GM12891 (cell line): Measurements from ENCODE around the gene EPHA1.

Source experiments
- POLR2A ChIP-seq: IDR thresholded peaks from 2 replicates; pipeline ENCODE4 v1.6.1; 2011; ENCODE audit warnings: low read depth, low read length, control low read depth
- POLR2AphosphoS5 ChIP-seq: IDR thresholded peaks from 2 replicates; pipeline ENCODE4 v1.6.1; 2011; ENCODE audit warnings: low read depth, low read length, control low read depth
- TAF1 ChIP-seq: IDR thresholded peaks from 2 replicates; pipeline ENCODE4 v1.6.1; 2011; ENCODE audit warnings: low read depth, low read length, control low read depth

- TF ChIP-seq POLR2A (no peak), TAF1 (no peak), POLR2AphosphoS5 (no peak)
These were observed 39.8 kb upstream of the EPHA1 start for GRCh38 chr7:143448429-143448828.
